Transverse colon (tissue), 3 donors: ENCODE data around the gene MYOM3.

Experiments used
- CTCF ChIP-seq, 5 experiments: fragments of 200-600 bp in 3 of 5; fragments of 450-650 bp in 2 of 5; sonication (generic) in 3 of 5; IDR thresholded peaks; 1 replicate in 2 of 5; 2 replicates in 3 of 5; pipeline ENCODE4 v1.5.1; 2016 to 2017; ENCODE audit warnings: antibody characterized with exemption in 5 of 5, inconsistent platforms in 3 of 5, mild to moderate bottlenecking in 2 of 5, moderate library complexity in 1 of 5
- EP300 ChIP-seq: sonication (generic); formaldehyde crosslinking; IDR thresholded peaks from one replicate; pipeline ENCODE4 v1.6.1; 2017; ENCODE audit warnings: antibody characterized with exemption, low read depth
- POLR2A ChIP-seq: fragments of 450-650 bp; IDR thresholded peaks from one replicate; pipeline ENCODE4 v1.6.1; 2016; ENCODE audit warnings: antibody characterized with exemption, mild to moderate bottlenecking, moderate library complexity

- TF ChIP-seq POLR2A (no peak), CTCF (IDR thresholded peaks at IDR 0.05) (no peak), EP300 (no peak)
Observed at GRCh38 chr1:24140741-24141181, 28.8 kb upstream of the MYOM3 start.
